ENCODE results near the gene MTHFS. TPM values are rescaled to one million over a fixed set of nuclear protein-coding genes. Genes with fewer than 3 reads are reported as not detected.
A peak's percentile ranks its signal among the peaks of the same experiment; 100 is the strongest.
"Not testable (repeated sequence)": the region's sequence is repeated elsewhere in the genome, so short reads cannot be mapped to it uniquely, and the experiment has no call there.

The MTHFS gene
- 10 to 100 TPM; 44.8 to 47.0 TPM for total RNA-seq

GRCh38 chr15:79896634-79897379 is at the start of gene MTHFS:
Gene MTHFS, minus strand, starts transcription at chr15:79897014. Its CDS starts 26 bp downstream, at chr15:79896988.
- intact Hi-C loops (cut with micrococcal nuclease): loop anchor here (1.0 to 5.0 kb wide), 8 partner anchors 26 to 275 kb away; partner anchors contain the start of genes BCL2A1, FAH and ZFAND6
- H3K27ac Mint-ChIP-seq: peak within 1 kb of the TSS; percentile 100
- H3K4me1 Mint-ChIP-seq (ENCODE audit: low read depth): peaks cover 42% of the 10 kb centered on the region
- H3K9me3 Mint-ChIP-seq: no peaks in the 10 kb centered on the region
- CTCF ChIA-PET: interaction anchor here (0.6 to 2.5 kb wide), 7 partner anchors 16 to 1016 kb away, joined by 3 to 15 read pairs (median 4); no protein-coding TSS in a partner anchor
- H3K36me3 Mint-ChIP-seq (ENCODE audit: low read depth): peaks cover 23% of the 10 kb centered on the region
- peak within 1 kb of the TSS; percentile 100 for H3K4me3 Mint-ChIP-seq
- peak; percentile 76 for DNase-seq
- no peaks in the 10 kb centered on the region for H3K27me3 Mint-ChIP-seq (ENCODE audit: low read depth)

DNA sequence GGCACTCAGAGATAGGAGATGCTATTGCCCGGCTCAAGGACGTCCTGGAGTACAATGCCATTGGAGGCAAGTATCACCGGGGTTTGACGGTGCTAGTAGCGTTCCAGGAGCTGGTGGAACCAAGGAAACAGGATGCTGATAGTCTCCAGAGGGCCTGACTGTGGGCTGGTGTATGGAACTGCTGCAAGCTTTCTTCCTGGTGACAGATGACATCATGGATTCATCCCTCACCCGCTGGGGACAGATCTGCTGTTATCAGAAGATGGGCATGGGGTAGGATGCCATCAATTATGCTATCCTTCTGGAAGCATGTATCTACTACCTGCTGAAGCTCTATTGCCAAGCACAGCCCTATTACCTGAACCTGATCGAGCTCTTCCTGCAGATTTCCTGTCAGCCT is 47.8 kb upstream of the MTHFS start:
- H3K27me3 Mint-ChIP-seq (ENCODE audit: low read depth): no peaks in the 10 kb centered on the region
- no peaks in the 10 kb centered on the region for H3K36me3 Mint-ChIP-seq (ENCODE audit: low read depth)
- intact Hi-C loops (cut with micrococcal nuclease): no loop called here
- H3K4me3 Mint-ChIP-seq: no peak overlapping the region
- DNase-seq: no peak
- H3K27ac Mint-ChIP-seq: no peak overlapping the region
- H3K4me1 Mint-ChIP-seq (ENCODE audit: low read depth): peaks cover 16% of the 10 kb centered on the region
- H3K9me3 Mint-ChIP-seq: no peaks in the 10 kb centered on the region
- CTCF ChIA-PET: no interaction called here

GRCh38 chr15:79943820-79944219 is 47.0 kb upstream of the MTHFS start:
- no peak overlapping the region for H3K27ac Mint-ChIP-seq
- no peaks in the 10 kb centered on the region for H3K36me3 Mint-ChIP-seq (ENCODE audit: low read depth)
- DNase-seq: no peak
- H3K4me1 Mint-ChIP-seq (ENCODE audit: low read depth): peaks cover 16% of the 10 kb centered on the region
- no peaks in the 10 kb centered on the region for H3K27me3 Mint-ChIP-seq (ENCODE audit: low read depth)
- intact Hi-C loops (cut with micrococcal nuclease): no loop called here
- H3K4me3 Mint-ChIP-seq: no peak overlapping the region
- CTCF ChIA-PET: no interaction called here
- H3K9me3 Mint-ChIP-seq: no peaks in the 10 kb centered on the region

- Mint-ChIP-seq H3K9me3 (no peaks in the 10 kb centered on the region), H3K4me3 (no peak overlapping the region), H3K27ac (no peak overlapping the region), H3K36me3 (ENCODE audit: low read depth) (no peaks in the 10 kb centered on the region), H3K27me3 (ENCODE audit: low read depth) (no peaks in the 10 kb centered on the region), H3K4me1 (ENCODE audit: low read depth) (peaks cover 16% of the 10 kb centered on the region)
- no peak for DNase-seq
- CTCF ChIA-PET: no interaction called here
- intact Hi-C loops (cut with micrococcal nuclease): no loop called here
These were observed 46.1 kb upstream of the MTHFS start for GRCh38 chr15:79942741-79943481.

- no peak overlapping the region for H3K4me3 Mint-ChIP-seq
- CTCF ChIA-PET: no interaction called here
- no peak for DNase-seq
- intact Hi-C loops (cut with micrococcal nuclease): no loop called here
- H3K9me3 Mint-ChIP-seq: no peaks in the 10 kb centered on the region
- no peak overlapping the region for H3K27ac Mint-ChIP-seq
- no peaks in the 10 kb centered on the region for H3K36me3 Mint-ChIP-seq (ENCODE audit: low read depth)
- peaks cover 13% of the 10 kb centered on the region for H3K4me1 Mint-ChIP-seq (ENCODE audit: low read depth)
- H3K27me3 Mint-ChIP-seq (ENCODE audit: low read depth): peaks cover 2% of the 10 kb centered on the region
These were observed 42.6 kb upstream of the MTHFS start for GRCh38 chr15:79939399-79939798.

DNA sequence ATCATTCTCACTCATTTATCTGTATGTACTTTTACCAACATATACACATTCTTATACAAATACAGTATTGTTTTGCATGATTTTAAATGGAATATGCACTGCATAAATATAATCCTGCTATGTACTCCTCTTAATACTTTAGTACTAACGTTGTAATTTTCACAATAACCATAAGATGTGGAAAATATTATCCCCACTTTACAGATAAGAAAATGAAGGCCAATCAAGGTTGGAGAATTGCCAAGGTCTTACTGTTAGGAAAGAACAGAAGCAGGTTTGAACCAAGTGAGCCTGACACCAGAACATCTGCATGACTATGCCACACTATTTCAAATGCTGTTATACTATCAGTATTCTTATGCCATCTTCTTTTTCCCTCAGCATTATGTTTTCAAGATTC is 41.3 kb upstream of the MTHFS start:
- Mint-ChIP-seq H3K27me3 (ENCODE audit: low read depth) (peaks cover 6% of the 10 kb centered on the region), H3K4me3 (no peak overlapping the region), H3K4me1 (ENCODE audit: low read depth) (peaks cover 18% of the 10 kb centered on the region), H3K36me3 (ENCODE audit: low read depth) (no peaks in the 10 kb centered on the region), H3K9me3 (no peaks in the 10 kb centered on the region), H3K27ac (no peak overlapping the region)
- DNase-seq: no peak
- CTCF ChIA-PET: no interaction called here
- intact Hi-C loops (cut with micrococcal nuclease): no loop called here

DNA sequence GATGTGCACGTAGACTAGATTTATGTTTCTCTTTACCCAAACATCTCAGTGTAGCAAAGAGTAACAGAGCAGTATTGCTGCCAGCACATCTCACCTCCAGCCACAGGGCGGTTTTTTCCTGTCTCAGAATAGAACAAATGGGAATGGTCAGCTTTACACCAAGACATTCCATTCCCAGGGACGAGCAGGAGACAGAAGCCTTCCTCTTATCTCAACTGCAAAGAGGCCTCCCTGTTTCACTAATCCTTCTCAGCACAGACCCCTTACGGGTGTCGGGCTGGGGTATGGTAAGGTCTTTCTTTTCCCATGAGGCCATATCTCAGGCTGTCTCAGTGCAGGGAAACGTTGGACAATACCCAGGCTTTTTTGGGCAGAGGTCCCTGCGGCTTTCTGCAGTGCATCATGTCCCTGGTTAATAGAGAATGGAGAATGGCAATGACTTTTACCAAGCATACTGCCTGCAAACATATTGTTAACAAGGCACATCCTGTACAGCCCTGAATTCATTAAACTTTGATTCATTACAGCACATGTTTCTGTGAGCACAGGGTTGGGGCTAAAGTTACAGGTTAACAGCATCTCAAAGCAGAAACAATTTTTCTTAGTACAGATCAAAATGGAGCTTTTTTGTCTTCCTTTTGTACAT is 38.9 kb upstream of the MTHFS start:
- H3K27me3 Mint-ChIP-seq (ENCODE audit: low read depth); H3K27ac Mint-ChIP-seq; DNase-seq; CTCF ChIA-PET; H3K9me3 Mint-ChIP-seq; H3K36me3 Mint-ChIP-seq (ENCODE audit: low read depth); H3K4me3 Mint-ChIP-seq; intact Hi-C loops (cut with micrococcal nuclease): not testable (repeated sequence)
- peaks cover 12% of the 10 kb centered on the region for H3K4me1 Mint-ChIP-seq (ENCODE audit: low read depth)

GRCh38 chr15:79933231-79933630 is 36.4 kb upstream of the MTHFS start:
- Mint-ChIP-seq H3K9me3 (no peaks in the 10 kb centered on the region), H3K4me1 (ENCODE audit: low read depth) (peaks cover 12% of the 10 kb centered on the region), H3K36me3 (ENCODE audit: low read depth) (no peaks in the 10 kb centered on the region), H3K4me3 (no peak overlapping the region), H3K27ac (no peak overlapping the region), H3K27me3 (ENCODE audit: low read depth) (peaks cover 6% of the 10 kb centered on the region)
- CTCF ChIA-PET: no interaction called here
- intact Hi-C loops (cut with micrococcal nuclease): no loop called here
- DNase-seq: no peak

DNA sequence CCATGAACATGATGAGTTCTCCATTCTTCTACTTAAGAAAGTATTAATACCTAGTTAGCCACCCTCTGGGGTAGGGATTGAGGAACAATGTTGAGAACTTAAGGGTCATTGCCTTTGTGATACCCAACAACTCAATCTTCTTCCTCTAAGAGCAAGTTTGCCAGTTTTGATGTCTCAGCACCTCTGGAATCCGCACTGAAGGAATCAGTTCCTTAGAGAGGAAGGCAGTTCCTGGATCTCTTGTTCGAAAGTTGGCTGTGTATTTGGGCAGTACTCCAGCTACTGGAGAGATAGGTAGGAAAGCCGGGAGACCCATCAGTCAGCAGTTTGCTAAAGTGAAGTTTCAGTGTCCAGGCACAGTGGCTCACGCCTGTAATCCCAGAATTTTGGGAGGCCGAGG is 35.6 kb upstream of the MTHFS start:
- Mint-ChIP-seq H3K27ac (no peak overlapping the region), H3K36me3 (ENCODE audit: low read depth) (no peaks in the 10 kb centered on the region), H3K9me3 (no peaks in the 10 kb centered on the region), H3K27me3 (ENCODE audit: low read depth) (peaks cover 6% of the 10 kb centered on the region), H3K4me3 (no peak overlapping the region), H3K4me1 (ENCODE audit: low read depth) (peaks cover 12% of the 10 kb centered on the region)
- CTCF ChIA-PET: interaction anchor here (0.8 kb wide), 1 partner anchor 8 kb away, joined by 4 read pairs; no protein-coding TSS in a partner anchor
- intact Hi-C loops (cut with micrococcal nuclease): no loop called here
- DNase-seq: no peak

DNA sequence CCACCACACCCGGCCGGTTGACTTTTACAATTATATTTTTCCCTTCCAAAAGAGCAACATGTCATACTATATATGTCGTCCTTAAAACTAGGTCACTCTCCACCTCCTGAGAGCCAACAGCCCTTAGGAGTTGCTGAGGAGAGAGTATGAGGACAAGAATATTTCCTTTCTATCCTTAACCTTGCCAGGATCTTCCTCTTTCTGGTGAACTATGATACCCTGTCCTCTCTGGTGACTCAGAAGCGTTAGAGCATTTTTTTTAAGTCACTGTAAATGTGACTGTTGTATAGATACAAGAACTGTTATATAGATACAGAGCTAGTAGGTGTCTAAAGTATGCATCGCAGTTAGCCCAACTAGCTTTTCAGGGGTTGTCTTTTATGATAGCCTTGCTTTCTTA is 33.7 kb upstream of the MTHFS start:
- no peak overlapping the region for H3K4me3 Mint-ChIP-seq
- intact Hi-C loops (cut with micrococcal nuclease): no loop called here
- no peaks in the 10 kb centered on the region for H3K36me3 Mint-ChIP-seq (ENCODE audit: low read depth)
- no peaks in the 10 kb centered on the region for H3K9me3 Mint-ChIP-seq
- H3K27ac Mint-ChIP-seq: no peak overlapping the region
- H3K27me3 Mint-ChIP-seq (ENCODE audit: low read depth): peaks cover 6% of the 10 kb centered on the region
- DNase-seq: no peak
- CTCF ChIA-PET: interaction anchor here (1.2 kb wide), 1 partner anchor 77 kb away, joined by 3 read pairs; no protein-coding TSS in a partner anchor
- H3K4me1 Mint-ChIP-seq (ENCODE audit: low read depth): peaks cover 12% of the 10 kb centered on the region

GRCh38 chr15:79929412-79929811 is 32.6 kb upstream of the MTHFS start:
- Mint-ChIP-seq H3K9me3 (no peaks in the 10 kb centered on the region), H3K4me1 (ENCODE audit: low read depth) (peaks cover 15% of the 10 kb centered on the region), H3K27me3 (ENCODE audit: low read depth) (peaks cover 3% of the 10 kb centered on the region), H3K4me3 (no peak overlapping the region), H3K27ac (no peak overlapping the region), H3K36me3 (ENCODE audit: low read depth) (no peaks in the 10 kb centered on the region)
- intact Hi-C loops (cut with micrococcal nuclease): no loop called here
- DNase-seq: no peak
- CTCF ChIA-PET: no interaction called here

- peaks cover 18% of the 10 kb centered on the region for H3K36me3 Mint-ChIP-seq (ENCODE audit: low read depth)
- H3K27ac Mint-ChIP-seq; CTCF ChIA-PET; H3K4me3 Mint-ChIP-seq; intact Hi-C loops (cut with micrococcal nuclease); H3K27me3 Mint-ChIP-seq (ENCODE audit: low read depth); DNase-seq; H3K9me3 Mint-ChIP-seq: not testable (repeated sequence)
- H3K4me1 Mint-ChIP-seq (ENCODE audit: low read depth): peaks cover 23% of the 10 kb centered on the region
These were observed 29.3 kb upstream of the MTHFS start for GRCh38 chr15:79926116-79926515.

Data from activated naive CD4-positive, alpha-beta T cell treated with anti-CD3 and anti-CD28 coated beads for 36 hours (primary cell).